Amniotic stem cell (primary cell): ENCODE data around the gene FAF2.
"Not testable (repeated sequence)": the region's sequence is repeated elsewhere in the genome, so short reads cannot be mapped to it uniquely, and the experiment has no call there.

Experiments
- DNase-seq: peaks from one replicate; lab custom pipeline; 2025; lab: John Stamatoyannopoulos, UW

Gene FAF2

DNA sequence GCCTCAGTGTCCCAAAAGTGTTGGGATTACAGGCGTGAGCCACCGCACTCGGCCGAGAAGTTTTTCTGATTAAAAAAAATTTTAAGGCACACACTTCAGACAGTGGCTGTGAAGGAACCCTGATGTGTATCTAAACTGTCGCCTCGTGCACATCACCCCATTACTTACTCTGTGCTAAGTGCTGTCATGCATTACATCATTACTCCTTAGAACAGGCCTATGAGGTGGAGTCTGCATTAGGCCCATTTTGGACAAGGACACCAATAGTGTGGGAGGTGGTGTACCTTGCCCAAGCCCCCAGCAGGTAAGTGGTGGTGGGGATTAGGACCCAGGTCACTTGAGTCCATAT lies 97.2 kb downstream of the FAF2 start:
- no peak for DNase-seq

DNA sequence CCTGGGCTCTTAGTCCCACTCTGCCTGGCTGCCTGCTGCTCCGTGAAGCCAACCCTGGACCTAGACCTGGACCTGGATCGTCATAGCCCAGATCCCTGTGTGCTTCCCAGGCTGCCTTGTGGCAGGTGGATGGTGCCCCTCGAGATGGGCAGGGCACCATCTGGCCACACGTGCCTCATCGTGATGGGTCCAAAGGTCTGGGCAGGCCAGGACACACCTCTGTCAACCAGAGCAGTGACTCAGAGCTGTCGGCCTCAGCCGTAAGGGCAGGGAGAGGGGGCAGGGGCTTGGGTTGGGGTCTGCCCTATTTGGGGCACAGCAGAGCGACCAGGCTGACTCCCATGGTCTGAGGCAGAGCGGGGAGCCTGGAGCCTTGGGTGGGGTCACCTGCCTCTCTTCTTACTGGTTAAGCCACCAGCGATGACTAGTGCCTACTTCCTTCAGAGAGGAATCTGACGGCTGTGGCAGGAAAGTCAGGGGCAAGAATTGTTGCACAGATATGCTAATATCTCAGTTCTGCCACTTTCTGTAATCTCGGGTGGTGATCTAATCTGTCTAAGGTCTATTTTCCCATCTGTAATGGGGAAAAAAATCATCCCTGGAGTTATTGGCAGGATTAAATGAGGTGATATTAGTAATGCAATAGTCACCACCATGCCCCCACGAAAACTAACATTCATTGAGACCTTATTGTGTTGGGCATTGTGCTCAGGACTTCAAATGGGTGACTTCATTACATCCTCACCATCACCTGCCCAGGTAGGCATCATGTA lies 97.7 kb downstream of the FAF2 start:
- DNase-seq, result no peak

DNA sequence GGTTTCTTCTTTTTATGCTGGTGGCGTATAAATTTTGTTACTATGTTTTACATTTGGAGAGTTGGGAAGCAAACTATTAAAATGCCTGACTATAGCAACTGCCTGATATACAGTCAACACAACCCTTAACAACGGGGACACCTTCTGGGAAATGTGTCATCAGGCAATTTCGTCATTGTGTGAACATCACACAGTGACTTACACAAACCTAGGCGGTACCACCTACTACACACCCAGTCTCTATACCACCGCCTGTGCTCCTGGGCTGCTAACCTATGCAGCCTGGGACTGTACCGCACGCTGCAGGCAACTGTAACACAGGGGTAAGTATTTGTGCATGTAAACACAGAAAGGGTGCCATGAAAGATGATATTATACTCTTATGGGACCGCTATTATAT lies 99.6 kb downstream of the FAF2 start:
- DNase-seq, result no peak

DNA sequence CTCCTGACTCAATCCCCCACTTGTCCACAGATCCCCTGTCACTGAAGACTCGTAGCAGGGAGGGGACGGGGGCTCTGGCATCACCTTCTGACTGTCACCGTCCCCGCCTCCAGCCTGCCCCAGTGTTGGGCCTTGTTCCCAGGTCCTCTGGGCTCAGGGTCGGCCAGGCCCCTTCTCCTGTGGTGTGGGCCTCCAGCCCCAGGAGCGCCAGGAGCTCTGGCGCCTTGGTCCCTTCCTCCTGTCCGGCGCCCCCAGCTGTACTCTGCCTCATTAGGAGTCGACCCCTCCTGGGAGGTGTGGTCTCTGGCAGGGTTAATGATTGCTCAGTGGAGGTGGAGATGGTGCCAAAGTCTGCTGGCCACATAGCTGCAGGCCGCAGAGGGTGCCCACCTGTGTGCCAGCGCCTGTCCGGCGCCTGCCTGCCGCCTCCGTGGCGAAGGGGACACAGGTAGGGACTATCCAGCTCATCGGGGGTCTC lies 100.8 kb downstream of the FAF2 start, which contains the start of gene CDHR2:
Gene CDHR2, plus strand, starts transcription at position 376 of the 478 bp plus-strand sequence. CDS start 16,011 bp downstream, outside the sequence.
- DNase-seq, result no peak

DNA sequence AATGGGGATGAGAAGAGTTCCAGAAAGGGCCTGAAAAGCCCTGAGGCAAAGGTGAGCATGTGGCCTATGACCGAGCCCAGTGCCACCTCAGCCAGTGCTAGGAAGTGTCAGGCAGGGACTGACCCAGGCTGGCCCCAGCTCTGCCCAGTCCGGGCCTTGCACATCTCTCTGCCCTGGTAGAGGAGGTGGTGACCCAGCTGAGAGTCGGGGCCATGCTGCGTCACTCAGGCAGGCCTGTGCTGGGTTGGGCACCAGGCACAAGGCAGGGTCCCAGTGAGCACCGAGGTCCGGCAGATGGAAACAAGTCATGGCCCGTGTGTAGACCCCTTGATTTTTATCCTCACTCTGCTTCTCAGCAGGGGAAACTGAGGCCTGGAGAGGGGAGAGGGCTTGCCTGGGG lies 101.7 kb downstream of the FAF2 start:
- DNase-seq, result no peak

DNA sequence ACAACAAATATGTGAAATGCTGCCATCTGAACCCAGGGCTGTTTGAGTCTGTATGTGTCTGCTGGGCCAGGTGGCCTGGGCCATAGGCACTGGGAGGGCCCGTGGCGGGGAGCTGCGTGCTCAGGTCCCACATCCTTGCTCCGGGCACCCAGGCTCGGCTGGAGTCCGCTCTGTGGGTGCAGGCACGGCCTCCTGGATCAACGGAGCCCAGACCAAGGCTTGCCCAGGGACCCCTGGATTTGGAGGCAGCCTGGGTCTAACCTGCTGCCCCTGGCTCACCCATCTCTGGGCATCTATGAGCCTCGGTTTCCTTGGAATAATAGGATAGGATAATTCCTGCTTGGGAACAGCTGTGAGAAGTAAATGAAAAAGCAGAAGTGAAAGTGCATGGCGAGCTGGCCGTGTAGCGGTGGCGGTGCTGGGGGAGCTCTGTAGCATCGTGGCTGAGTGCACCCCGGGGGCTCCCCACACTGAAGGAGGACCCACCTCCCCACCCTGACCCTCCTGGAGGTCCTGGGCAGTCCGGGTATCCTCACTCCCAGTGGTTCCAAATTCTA lies 102.2 kb downstream of the FAF2 start:
- no peak for DNase-seq

DNA sequence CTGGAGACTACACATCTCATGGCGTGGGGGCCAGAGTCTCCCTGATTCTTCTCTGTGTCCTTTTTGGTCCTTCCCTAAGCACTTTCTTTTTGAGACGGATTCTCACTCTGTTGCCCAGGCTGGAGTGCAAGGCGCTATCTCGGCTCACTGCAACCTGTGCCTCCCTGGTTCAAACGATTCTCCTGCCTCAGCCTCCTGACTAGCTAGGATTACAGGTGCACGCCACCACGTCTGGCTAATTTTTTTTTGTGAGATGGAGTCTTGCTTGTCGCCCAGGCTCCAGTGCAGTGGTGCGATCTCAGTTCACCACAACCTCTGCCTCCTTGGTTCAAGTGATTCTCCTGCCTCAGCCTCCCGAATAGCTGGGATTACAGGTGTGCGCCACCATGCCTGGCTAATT lies 102.8 kb downstream of the FAF2 start:
- DNase-seq, result not testable (repeated sequence)

DNA sequence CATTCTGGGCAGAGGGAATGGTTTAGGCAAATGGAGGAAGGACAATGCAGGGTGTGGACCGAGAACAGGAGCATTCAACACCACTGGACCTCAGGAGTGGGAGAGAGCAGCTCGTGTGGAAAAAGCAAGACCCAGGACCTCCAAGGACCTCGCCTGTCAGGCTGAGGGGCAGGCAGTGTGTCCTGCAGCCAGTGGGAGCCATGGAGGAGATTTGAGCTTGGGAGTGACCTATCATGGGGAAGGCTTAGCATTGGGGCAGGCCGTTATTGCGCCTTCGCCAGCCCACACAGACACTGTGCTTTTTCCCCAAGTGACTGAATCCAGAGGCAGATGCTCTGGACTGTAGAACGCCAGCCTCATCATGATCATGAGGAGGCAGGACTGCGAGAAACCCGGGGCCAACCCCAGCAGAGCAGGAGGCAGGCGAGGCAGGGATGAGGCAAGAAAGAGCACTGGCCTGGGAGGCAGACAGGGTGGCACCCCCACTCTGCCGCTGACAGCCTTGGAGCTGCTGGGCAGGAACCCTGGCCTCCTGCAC lies 104.2 kb downstream of the FAF2 start:
- no peak for DNase-seq

DNA sequence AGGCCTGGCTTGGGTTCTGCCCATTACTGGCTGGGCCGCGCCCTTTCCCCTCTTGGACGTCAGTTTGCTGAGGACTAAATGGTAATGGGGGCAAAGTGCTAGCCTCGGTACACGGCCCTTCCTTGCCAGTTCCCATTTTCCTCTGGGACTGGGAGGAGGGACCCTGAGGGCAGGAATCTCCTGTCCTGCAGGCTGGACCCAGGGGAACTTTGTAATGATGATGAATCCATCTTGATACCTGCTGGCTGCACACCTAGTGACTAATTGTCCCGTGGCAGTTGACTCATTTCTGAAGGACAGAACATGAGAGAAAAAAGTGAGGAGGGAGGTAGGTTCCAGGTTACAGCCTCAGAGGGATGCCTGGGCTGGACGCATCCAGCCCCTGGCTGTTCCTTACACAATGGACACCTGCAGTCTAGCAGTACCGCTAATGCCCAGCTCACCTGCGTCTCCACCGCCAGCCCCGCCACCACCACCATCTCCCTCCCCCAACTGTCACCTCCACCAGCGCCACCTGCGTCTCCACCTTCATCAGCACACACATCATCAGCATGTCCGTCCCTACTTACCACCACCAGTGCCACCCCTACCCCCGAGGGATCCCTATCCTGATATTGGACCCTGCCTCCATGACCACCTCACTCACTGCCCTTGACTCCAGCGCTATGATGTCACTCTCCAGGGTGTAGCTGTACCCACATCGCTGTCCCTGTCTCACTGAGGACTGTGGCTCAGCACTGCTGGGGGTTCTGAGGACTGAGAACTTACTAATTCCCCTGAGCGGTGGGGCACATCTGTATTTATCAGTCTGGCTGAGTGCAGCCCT lies 105.3 kb downstream of the FAF2 start:
- no peak for DNase-seq

DNA sequence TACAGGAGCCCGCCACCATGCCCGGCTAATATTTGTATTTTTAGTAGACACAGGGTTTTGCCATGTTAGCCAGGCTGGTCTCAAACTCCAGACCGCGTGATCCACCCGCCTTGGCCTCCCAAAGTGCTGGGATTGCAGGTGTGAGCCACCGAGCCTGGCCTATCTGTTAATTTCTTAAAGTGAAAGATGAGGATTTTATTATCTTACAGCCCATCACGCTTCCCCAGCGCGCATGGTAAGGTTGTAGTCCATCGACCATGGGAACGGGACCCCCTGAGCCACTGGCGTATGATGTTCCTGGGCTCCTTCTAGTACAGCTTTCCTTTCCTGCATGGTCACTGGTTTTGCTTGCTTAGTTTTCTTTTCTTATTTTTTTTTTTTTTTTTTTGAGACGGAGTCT lies 109.7 kb downstream of the FAF2 start:
- no peak for DNase-seq
